K562 (cell line): Measurements from ENCODE around the gene MLLT6. TPM values are rescaled to one million over a fixed set of nuclear protein-coding genes. Genes with fewer than 3 reads are reported as not detected.

ENCODE experiments used
- CBFA2T3 ChIP-seq: fragments of 450-650 bp; IDR thresholded peaks from 2 replicates; pipeline ENCODE4 v1.6.1; 2017
- FIP1L1 ChIP-seq: fragments of 200-400 bp; formaldehyde crosslinking; IDR thresholded peaks from 2 replicates; pipeline ENCODE4 v1.6.1; 2018; ENCODE audit warnings: mild to moderate bottlenecking, low read depth, low read length; ENCODE audit not compliant: poor library complexity, severe bottlenecking
- MAFF ChIP-seq: IDR thresholded peaks from 2 replicates; pipeline ENCODE4 v1.6.1; 2012; ENCODE audit warnings: low read length, improper control_type of control experiment
- MXI1 ChIP-seq: IDR thresholded peaks from 2 replicates; pipeline ENCODE4 v1.6.1; 2011; ENCODE audit warnings: low read depth, mild to moderate bottlenecking, improper control_type of control experiment, low read length
- NCOA4 ChIP-seq: fragments of 450-650 bp; IDR thresholded peaks from 2 replicates; pipeline ENCODE4 v1.6.1; 2018; ENCODE audit warnings: mild to moderate bottlenecking; ENCODE audit not compliant: partially characterized antibody
- SAFB2 ChIP-seq: fragments of 200-400 bp; formaldehyde crosslinking; IDR thresholded peaks from 2 replicates; pipeline ENCODE4 v1.6.1; 2018; ENCODE audit warnings: borderline replicate concordance, low read length, low read depth, moderate library complexity; ENCODE audit not compliant: severe bottlenecking
- SMAD4 ChIP-seq: fragments of 250-450 bp; sonication (Bioruptor Pico); conservative IDR thresholded peaks from 2 replicates; pipeline ENCODE4 v1.8.0; 2021; ENCODE audit warnings: inconsistent platforms, mild to moderate bottlenecking, moderate library complexity
- SRSF9 ChIP-seq: fragments of 200-400 bp; formaldehyde crosslinking; IDR thresholded peaks from 2 replicates; pipeline ENCODE4 v1.6.1; 2017; ENCODE audit warnings: low read depth, low read length, borderline replicate concordance
- TFAM ChIP-seq: fragments of 250-450 bp; sonication (Bioruptor Pico); conservative IDR thresholded peaks from 2 replicates; pipeline ENCODE4 v1.5.0; 2021; ENCODE audit warnings: mild to moderate bottlenecking, moderate library complexity
- TSC22D4 ChIP-seq: fragments of 450-650 bp; IDR thresholded peaks from 2 replicates; pipeline ENCODE4 v1.6.1; 2016; ENCODE audit warnings: missing genetic modification characterization, missing biosample characterization, control low read depth
- ZBTB40 ChIP-seq, 2 experiments: fragments of 450-650 bp in 1 of 2; sonication (generic) in 1 of 2; formaldehyde crosslinking in 1 of 2; IDR thresholded peaks; 2 replicates each; pipeline versions ENCODE4 v1.7.1 to v1.9.0; 2016 to 2022; ENCODE audit warnings: inconsistent platforms in 1 of 2, mild to moderate bottlenecking in 1 of 2, missing genetic modification reagents in 1 of 2
- ZNF121 ChIP-seq: sonication (generic); formaldehyde crosslinking; conservative IDR thresholded peaks from 2 replicates; pipeline ENCODE4 v1.8.0; 2022; ENCODE audit warnings: missing genetic modification reagents
- polyA plus RNA-seq, 8 experiments: library from polyadenylated mRNA; depleted of rRNA in 4 of 8; stranded (reverse) in 5 of 8; unstranded in 3 of 8; fragments of >200 nt; fragmentation: Nextera tagmentation in 2 of 8; fragmentation: Illumina TruSeq in 1 of 8; extraction: Ambion mirVana in 2 of 8; extraction: Trizol in 1 of 8; gene quantifications; 2 replicates each; pipeline versions ENCODE4 v1.2.1 to v1.2.3, GENCODE V29; 2011 to 2014; ENCODE audit warnings: inconsistent platforms in 1 of 8, missing spikeins in 1 of 8
- total RNA-seq, 7 experiments: library from RNA; depleted of rRNA in 6 of 7; stranded (reverse); fragments of >200 nt in 6 of 7; fragmentation: Illumina TruSeq in 2 of 7; extraction: Trizol in 2 of 7; gene quantifications; 2 replicates each; pipeline versions ENCODE4 v1.2.1 to v1.2.3, GENCODE V29; 2011 to 2021; ENCODE audit warnings: low replicate concordance in 1 of 7
- TF ChIP-seq, protein P1 (sequence below): IDR thresholded peaks from 2 replicates; pipeline ENCODE4 v1.6.1; 2011; ENCODE audit warnings: borderline replicate concordance, low read depth, mild to moderate bottlenecking, moderate library complexity, low read length; ENCODE audit not compliant: insufficient read depth, poor library complexity, severe bottlenecking

Gene MLLT6
- total and polyA plus RNA-seq, 9 of the 15 experiments (the other 6 are each of a cell fraction or from before 2014, with no cell fraction given): 3.1 to 71.7 (median 30.0) TPM

DNA sequence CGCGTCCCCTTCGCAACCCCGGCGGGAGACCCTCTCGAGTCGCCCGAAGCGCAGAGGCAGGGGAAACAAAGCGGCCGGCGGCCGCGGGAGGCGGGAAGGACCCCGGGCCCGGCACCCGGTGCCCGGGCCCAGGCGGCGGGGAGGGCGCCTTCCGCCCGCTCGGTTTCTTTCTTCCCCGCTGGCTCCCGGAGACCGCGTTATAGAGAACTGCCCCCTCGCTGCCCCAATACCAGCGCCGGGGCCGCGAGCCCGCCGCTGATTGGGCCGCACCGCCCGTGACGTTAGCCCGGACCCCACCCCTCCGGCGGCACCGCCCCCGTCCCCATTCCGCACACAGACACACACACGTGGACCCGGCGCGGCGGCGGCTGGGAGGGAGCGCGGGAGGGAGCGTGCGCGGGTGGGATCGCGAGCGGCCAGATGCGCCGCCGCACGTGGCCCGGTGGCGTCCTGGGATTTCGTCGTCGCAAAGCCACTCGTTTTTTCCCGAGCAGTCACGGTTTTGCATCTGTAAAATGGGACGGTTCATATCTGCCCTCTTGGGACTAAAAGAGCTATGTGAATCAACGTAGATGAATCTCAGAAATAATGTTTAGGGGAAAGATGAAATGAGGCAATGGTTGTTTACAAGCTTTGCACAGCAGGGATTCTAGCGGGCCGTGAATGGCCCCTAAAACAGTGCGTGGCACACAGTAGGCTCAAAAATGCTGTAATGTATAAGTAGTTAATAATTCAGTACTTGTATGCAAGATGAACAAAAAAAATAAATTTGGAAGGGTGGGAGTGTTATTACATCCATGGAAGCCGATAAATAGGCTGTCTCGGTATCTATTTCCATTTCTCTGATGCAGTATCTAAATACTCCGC is 30.1 kb upstream of the MLLT6 start, which contains the start of gene EPOP (continued):
- TF ChIP-seq, protein P1, sequence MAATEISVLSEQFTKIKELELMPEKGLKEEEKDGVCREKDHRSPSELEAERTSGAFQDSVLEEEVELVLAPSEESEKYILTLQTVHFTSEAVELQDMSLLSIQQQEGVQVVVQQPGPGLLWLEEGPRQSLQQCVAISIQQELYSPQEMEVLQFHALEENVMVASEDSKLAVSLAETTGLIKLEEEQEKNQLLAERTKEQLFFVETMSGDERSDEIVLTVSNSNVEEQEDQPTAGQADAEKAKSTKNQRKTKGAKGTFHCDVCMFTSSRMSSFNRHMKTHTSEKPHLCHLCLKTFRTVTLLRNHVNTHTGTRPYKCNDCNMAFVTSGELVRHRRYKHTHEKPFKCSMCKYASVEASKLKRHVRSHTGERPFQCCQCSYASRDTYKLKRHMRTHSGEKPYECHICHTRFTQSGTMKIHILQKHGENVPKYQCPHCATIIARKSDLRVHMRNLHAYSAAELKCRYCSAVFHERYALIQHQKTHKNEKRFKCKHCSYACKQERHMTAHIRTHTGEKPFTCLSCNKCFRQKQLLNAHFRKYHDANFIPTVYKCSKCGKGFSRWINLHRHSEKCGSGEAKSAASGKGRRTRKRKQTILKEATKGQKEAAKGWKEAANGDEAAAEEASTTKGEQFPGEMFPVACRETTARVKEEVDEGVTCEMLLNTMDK: no peak
- TF ChIP-seq MAFF (no peak), TFAM (CRISPR knock-in tag) (no peak), FIP1L1 (no peak), SMAD4 (CRISPR knock-in tag) (no peak; the same call in 1 of the 2 replicates), SAFB2 (no peak), SRSF9 (no peak), TSC22D4 (tag) (no peak), NCOA4 (no peak), CBFA2T3 (peak; percentile 32; the same call in 1 of the 2 replicates), ZNF121 (no peak), MXI1 (peak; percentile 71; the same call in 1 of the 2 replicates), ZBTB40 (IDR thresholded peaks at IDR 0.05) (0 out of 2 replicates have a peak, but pooled peaks have one; percentile 12), ZBTB40 (CRISPR knock-in tag; IDR thresholded peaks at IDR 0.05) (no peak)
